HG03575 (cell line): ENCODE results near the gene DNM2.
"Not testable (repeated sequence)": the region's sequence is repeated elsewhere in the genome, so short reads cannot be mapped to it uniquely, and the experiment has no call there.

Source experiments
- ATAC-seq: cut with Tn5 transposase; IDR thresholded peaks from one replicate; pipeline ENCODE4 v1.9.1; 2021; ENCODE audit not compliant: unreplicated experiment, insufficient number of reproducible peaks, low FRiP score; ENCODE audit errors: extremely low read depth

DNM2 gene

GRCh38 chr19:10717356-10718204, at the start of gene DNM2:
TSS of gene DNM2 (plus strand) at chr19:10718079. CDS start at chr19:10718243, 164 bp downstream.
- ATAC-seq = peak; percentile 78

- no peak for ATAC-seq
Observed at GRCh38 chr19:10669246-10669645, 48.6 kb upstream of the DNM2 start.

GRCh38 chr19:10670182-10670581, 47.7 kb upstream of the DNM2 start:
- ATAC-seq = no peak

DNA sequence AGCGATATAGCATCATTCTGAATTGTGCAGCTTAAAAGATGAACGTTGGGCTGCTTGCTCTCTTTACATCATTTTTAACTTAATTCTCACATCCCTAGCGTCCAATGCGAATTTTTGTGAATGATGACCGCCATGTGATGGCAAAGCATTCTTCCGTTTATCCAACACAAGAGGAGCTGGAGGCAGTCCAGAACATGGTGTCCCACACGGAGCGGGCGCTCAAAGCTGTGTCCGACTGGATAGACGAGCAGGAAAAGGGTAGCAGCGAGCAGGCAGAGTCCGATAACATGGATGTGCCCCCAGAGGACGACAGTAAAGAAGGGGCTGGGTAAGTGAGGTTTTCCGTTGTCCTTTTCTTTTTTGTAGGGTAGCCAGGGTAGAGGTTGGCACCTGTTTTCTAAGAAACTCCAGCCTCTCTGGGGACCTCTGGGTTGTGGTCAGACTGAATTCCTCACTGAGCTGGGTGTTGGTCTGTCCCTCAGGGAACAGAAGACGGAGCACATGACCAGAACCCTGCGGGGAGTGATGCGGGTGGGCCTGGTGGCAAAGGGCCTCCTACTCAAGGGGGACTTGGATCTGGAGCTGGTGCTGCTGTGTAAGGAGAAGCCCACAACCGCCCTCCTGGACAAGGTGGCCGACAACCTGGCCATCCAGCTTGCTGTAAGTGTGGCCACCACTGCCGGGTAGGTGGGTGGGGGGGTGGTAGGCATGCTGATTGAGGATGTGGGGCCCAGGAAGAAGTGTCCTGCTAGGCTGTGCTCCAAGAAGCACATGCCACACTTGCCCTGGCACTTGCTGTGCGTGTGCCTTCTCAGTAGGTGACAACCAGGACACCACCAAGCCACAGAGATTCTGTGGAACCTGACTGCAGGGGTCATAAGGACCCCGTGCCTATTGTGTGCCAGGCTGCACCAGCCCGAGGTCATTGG, 46.7 kb upstream of the DNM2 start:
- no peak for ATAC-seq

DNA sequence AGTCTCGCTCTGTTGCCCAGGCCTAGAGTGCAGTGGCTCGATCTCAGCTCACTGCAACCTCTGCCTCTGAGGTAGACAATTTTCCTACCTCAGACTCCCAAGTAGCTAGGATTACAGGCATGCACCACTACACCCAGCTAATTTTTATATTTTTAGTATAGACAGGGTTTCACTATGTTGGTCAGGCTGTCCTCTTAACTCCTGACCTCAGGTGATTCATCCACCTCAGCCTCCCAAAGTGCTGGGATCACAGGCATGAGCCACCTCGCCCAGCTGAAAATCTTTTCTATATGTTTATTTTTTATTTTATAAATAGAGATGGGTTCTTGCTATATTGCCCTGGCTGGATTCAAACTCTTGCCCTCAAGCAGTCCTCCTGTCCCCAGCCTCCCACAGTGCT, 46.0 kb upstream of the DNM2 start:
- ATAC-seq = not testable (repeated sequence)

DNA sequence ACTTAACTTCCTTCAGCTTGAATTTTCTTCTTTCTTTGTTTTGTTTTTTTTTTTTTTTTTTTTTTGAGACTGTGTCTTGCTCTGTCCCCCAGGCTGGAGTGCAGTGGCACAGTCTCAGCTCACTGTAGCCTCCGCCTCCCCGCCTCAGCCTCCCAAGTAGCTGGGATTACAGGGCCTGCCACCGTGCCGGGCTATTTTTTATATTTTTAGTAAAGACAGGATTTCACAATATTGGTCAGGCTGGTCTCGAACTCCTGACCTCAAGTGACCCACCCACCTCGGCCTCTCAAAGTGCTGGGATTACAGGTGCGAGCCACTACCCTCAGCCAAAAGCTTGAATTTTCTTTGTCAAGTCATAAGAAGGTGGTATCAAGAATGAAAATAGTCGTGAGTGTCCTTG, 42.7 kb upstream of the DNM2 start:
- not testable (repeated sequence) for ATAC-seq

GRCh38 chr19:10677751-10678150, 40.1 kb upstream of the DNM2 start:
- ATAC-seq = no peak

- no peak for ATAC-seq
Observed at GRCh38 chr19:10678813-10679212, 39.1 kb upstream of the DNM2 start.

DNA sequence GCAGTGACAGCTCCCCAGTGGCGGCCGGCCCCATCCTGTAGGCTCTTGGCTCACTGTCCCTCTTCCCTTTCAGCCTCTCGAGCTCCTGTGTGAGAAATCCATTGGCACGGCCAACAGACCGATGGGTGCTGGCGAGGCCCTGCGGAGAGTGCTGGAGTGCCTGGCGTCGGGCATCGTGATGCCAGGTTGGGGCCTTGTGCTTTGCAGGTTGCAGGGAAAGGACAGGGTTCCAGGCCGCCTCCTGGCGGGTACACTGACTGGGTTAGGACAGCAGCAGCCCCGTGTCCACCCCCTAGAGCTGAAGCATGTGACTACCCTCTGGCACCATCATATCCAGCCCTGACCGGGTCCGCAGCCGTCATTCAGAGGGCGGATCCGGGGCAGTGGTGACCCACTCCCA, 38.1 kb upstream of the DNM2 start:
- no peak for ATAC-seq

GRCh38 chr19:10680545-10681135, 37.2 kb upstream of the DNM2 start:
- no peak for ATAC-seq

GRCh38 chr19:10681658-10682057, 36.2 kb upstream of the DNM2 start:
- ATAC-seq = no peak

GRCh38 chr19:10682397-10683063, 35.3 kb upstream of the DNM2 start:
- no peak for ATAC-seq

DNA sequence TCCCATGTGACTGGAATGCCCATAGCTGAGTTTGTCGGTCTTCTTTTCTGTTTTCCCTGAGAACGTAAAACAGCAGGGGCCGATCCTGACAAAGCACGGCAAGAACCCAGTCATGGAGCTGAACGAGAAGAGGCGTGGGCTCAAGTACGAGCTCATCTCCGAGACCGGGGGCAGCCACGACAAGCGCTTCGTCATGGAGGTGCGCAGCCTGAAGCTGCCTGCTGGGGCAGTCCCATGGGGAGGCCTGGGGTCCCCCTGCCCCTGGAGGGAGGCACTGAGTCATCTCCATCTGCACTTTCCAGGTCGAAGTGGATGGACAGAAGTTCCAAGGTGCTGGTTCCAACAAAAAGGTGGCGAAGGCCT, 34.8 kb upstream of the DNM2 start:
- ATAC-seq = no peak

DNA sequence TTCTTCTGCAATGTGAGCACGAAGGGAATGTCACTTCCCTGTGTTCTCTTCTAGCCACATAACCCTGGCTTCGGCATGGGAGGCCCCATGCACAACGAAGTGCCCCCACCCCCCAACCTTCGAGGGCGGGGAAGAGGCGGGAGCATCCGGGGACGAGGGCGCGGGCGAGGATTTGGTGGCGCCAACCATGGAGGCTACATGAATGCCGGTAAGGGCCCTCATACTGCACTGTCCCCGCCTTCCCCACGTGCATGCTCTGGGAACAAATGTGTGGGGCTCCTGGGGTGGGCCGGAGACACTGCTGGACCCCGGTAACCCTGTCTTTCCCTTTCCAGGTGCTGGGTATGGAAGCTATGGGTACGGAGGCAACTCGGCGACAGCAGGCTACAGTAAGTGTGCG, 34.3 kb upstream of the DNM2 start:
- no peak for ATAC-seq

DNA sequence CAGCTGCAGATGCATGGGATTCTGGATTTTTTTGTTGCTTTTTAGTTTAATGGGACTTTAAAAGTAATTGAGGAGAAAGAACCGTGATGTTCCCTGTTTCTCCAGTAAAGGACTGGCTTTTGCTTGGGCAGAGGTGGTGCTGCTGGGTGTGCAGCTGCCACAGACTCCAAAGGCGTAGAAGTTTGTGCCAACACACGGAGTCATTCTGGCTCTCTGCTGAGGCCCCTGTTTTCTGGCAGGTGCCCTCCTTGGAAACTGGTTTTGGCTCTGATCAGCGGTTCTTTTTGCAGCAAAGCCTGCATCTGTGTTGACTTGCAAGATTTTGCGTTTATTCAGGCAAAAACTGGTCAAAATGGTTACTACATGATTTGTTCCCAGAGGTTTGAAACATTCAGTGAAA, 32.7 kb upstream of the DNM2 start:
- no peak for ATAC-seq

DNA sequence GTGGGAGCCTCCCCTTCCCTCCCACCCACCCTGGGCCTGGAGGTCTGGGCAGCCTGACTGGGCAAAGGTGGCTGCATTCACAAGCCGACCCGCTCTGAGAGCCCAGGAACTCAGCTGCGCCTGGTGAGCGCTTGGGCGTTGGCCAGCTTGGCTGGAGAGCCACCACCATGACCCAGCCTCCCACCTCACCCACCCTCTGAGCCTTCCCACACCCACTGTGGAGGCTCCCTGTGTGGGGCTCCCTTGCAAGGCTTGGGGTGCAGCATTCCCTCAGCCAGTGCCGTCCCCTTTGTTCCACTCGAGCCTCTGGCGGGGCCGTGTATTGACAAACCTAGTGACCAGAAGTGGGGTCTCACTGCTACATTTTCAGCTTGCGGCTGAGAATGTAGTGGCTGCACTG, 31.7 kb upstream of the DNM2 start:
- no peak for ATAC-seq

DNA sequence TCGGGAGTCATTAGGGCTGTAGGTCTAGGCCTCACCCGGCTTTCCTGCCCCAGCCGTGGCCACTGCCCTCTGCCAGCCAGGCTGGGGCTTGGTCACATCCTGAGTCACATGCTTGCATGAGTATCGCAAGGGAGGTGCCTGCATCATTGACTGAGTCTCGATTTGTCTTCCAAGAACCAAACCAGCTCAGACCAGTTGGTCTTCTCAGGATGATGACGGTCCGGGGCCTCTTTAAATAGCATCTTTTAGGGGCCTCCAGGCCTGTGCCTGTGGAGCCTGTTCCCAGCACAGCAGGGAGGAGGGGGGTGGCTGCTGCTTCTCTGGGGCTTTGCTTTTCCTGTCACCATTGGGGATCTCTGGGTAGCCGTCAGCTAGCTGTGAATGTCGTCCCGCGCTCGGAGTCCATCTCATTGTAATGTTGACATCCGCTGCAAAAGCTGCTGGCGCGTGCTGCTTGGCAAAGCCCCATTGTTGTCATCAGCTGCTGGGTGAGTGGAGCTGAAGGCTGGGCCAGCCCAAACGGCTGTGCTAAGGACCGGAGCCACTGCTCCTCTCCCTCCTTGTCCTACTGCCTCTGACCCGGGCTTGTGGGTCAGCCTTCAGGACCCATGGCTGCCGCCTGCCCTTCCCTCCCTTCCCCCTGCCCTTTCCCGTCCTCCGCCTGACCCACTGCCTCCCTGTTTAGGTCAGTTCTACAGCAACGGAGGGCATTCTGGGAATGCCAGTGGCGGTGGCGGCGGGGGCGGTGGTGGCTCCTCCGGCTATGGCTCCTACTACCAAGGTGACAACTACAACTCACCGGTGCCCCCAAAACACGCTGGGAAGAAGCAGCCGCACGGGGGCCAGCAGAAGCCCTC, 31.0 kb upstream of the DNM2 start:
- ATAC-seq = no peak

DNA sequence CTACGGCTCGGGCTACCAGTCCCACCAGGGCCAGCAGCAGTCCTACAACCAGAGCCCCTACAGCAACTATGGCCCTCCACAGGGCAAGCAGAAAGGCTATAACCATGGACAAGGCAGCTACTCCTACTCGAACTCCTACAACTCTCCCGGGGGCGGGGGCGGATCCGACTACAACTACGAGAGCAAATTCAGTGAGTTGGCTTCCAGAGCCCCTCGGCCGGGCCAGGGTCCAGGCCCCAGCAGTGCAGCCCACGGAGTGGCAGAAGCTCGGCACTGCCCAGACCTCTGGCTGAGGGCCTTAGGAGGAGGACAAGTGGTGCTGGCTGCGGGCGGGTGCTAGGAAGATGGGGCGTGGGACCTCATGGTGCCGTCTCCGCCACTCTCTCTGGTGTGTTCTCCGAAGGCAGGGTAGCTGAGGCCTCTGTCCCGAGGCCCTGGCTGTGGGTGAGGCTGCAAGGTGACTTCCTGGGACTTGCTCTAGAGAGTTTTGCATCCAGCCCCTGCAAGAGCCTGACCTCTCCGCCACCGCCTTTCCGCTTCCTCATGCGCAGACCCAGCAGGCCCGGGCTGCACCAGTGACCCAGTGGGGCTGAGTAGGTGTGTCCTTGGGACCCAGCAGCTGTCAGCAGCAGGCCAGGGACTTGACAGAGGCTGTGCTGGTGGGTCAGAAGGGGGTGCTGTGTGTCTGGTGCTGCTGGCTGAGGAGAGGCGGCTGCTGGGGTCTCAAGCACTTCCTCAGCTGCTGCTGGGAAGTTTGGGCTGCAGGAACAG, 30.2 kb upstream of the DNM2 start:
- no peak for ATAC-seq
